Activated CD4-positive, alpha-beta T cell treated with anti-CD3 and anti-CD28 coated beads, Interleukin-2, amount 50 U/mL, for 4 hours (primary cell): ENCODE measurements around the gene TEAD1.

Experiments used
- DNase-seq, 2 experiments: peaks; one replicate each; pipeline ENCODE4 v3.0.0-alpha.2; 2020

TEAD1 gene

GRCh38 chr11:12845163-12845562 lies 170.9 kb downstream of the TEAD1 start:
- no peak for DNase-seq

- DNase-seq = no peak
These were observed 171.6 kb downstream of the TEAD1 start for GRCh38 chr11:12845739-12846358.

- no peak for DNase-seq
These were observed 172.8 kb downstream of the TEAD1 start for GRCh38 chr11:12846786-12847615.

GRCh38 chr11:12848413-12848812 lies 174.2 kb downstream of the TEAD1 start:
- no peak for DNase-seq

GRCh38 chr11:12853325-12853651 lies 179.1 kb downstream of the TEAD1 start:
- no peak for DNase-seq

- DNase-seq = no peak
These were observed 179.6 kb downstream of the TEAD1 start for GRCh38 chr11:12853652-12854296.

- DNase-seq = no peak
These were observed 180.1 kb downstream of the TEAD1 start for GRCh38 chr11:12854297-12854661.

GRCh38 chr11:12854829-12855228 lies 180.6 kb downstream of the TEAD1 start:
- DNase-seq = no peak

- no peak for DNase-seq
These were observed 182.1 kb downstream of the TEAD1 start for GRCh38 chr11:12856338-12856737.

- DNase-seq = no peak
These were observed 183.4 kb downstream of the TEAD1 start for GRCh38 chr11:12857572-12857971.

GRCh38 chr11:12859872-12860657 lies 185.8 kb downstream of the TEAD1 start:
- DNase-seq = no peak

GRCh38 chr11:12860827-12861226 lies 186.6 kb downstream of the TEAD1 start:
- no peak for DNase-seq

- DNase-seq = no peak
These were observed 188.7 kb downstream of the TEAD1 start for GRCh38 chr11:12862696-12863469.

GRCh38 chr11:12863605-12864121 lies 189.4 kb downstream of the TEAD1 start:
- DNase-seq = no peak

GRCh38 chr11:12864316-12865156 lies 190.3 kb downstream of the TEAD1 start:
- no peak for DNase-seq

- no peak for DNase-seq
These were observed 191.8 kb downstream of the TEAD1 start for GRCh38 chr11:12865863-12866595.

GRCh38 chr11:12867531-12867930 lies 193.3 kb downstream of the TEAD1 start:
- DNase-seq = no peak

GRCh38 chr11:12868315-12869073 lies 194.3 kb downstream of the TEAD1 start:
- DNase-seq = no peak

- no peak for DNase-seq
These were observed 197.0 kb downstream of the TEAD1 start for GRCh38 chr11:12871241-12871640.

GRCh38 chr11:12871788-12872321 lies 197.6 kb downstream of the TEAD1 start:
- DNase-seq = no peak
